Hematopoietic multipotent progenitor cell (in vitro differentiated cells): ENCODE results near the gene VPS13D. TPM values are rescaled to one million over a fixed set of nuclear protein-coding genes. Genes with fewer than 3 reads are reported as not detected.

Experiments used
- DNase-seq, 3 donors: peaks; one replicate each; pipeline ENCODE4 v3.0.0-alpha.2; 2011 to 2015; ENCODE audit warnings: low read depth in 2 of 3, low spot score in 2 of 3
- total RNA-seq: library from RNA; depleted of rRNA; stranded (reverse); fragments of >200 nt; gene quantifications from one replicate; pipeline ENCODE4 v1.2.3, GENCODE V29; 2012

Gene VPS13D
- total RNA-seq: 22.4 TPM

GRCh38 chr1:12229835-12230548 lies at the start of gene VPS13D:
TSS of gene VPS13D (plus strand) at chr1:12230030. CDS start at chr1:12234267, 4,237 bp downstream.
- DNase-seq: peak; percentile 63 to 81 (median 77)

- DNase-seq: no peak
Measured at GRCh38 chr1:12180315-12180714, 49.5 kb upstream of the VPS13D start.

GRCh38 chr1:12180903-12181302 lies 48.9 kb upstream of the VPS13D start:
- no peak for DNase-seq

- no peak for DNase-seq
Measured at GRCh38 chr1:12181568-12181967, 48.3 kb upstream of the VPS13D start.

- DNase-seq: no peak
Measured at GRCh38 chr1:12182410-12182984, 47.3 kb upstream of the VPS13D start.

- no peak for DNase-seq
Measured at GRCh38 chr1:12183095-12183794, 46.6 kb upstream of the VPS13D start.

- peak in 2 of 3 donors; percentile 72 to 80 for DNase-seq
Measured at GRCh38 chr1:12184008-12184681, 45.7 kb upstream of the VPS13D start.

GRCh38 chr1:12185036-12185917 lies 44.6 kb upstream of the VPS13D start:
- DNase-seq: no peak

- no peak for DNase-seq
Measured at GRCh38 chr1:12185918-12186678, 43.7 kb upstream of the VPS13D start.

- no peak for DNase-seq
Measured at GRCh38 chr1:12186679-12186985, 43.2 kb upstream of the VPS13D start.

GRCh38 chr1:12188115-12188514 lies 41.7 kb upstream of the VPS13D start:
- no peak for DNase-seq

GRCh38 chr1:12188657-12189327 lies 41.0 kb upstream of the VPS13D start:
- DNase-seq: no peak

GRCh38 chr1:12189328-12189682 lies 40.5 kb upstream of the VPS13D start:
- no peak for DNase-seq

GRCh38 chr1:12191242-12192032 lies 38.4 kb upstream of the VPS13D start:
- no peak for DNase-seq

- no peak for DNase-seq
Measured at GRCh38 chr1:12194666-12195216, 35.1 kb upstream of the VPS13D start.

- DNase-seq: no peak
Measured at GRCh38 chr1:12195416-12195815, 34.4 kb upstream of the VPS13D start.

GRCh38 chr1:12196641-12197482 lies 33.0 kb upstream of the VPS13D start:
- DNase-seq: no peak
